B cell (primary cell): ENCODE results near the gene DBP. TPM values are rescaled to one million over a fixed set of nuclear protein-coding genes. Genes with fewer than 3 reads are reported as not detected.

Source experiments
- ATAC-seq: fragments of 200-7000 bp; cut with Tn5 transposase; one replicate; pipeline ENCODE4 v1.10.0; 2021; ENCODE audit warnings: low read depth, mild to moderate bottlenecking, moderate number of reproducible peaks, moderate library complexity
- CTCF ChIA-PET: fragments of 350-600 bp; sonication (Branson Sonifier 250); formaldehyde crosslinking; loops from one replicate; lab custom pipeline; 2021; ENCODE audit warnings: antibody characterized with exemption, inconsistent platforms; lab: Charles Lee
- POLR2A ChIA-PET: fragments of 350-600 bp; sonication (Branson Sonifier 250); formaldehyde crosslinking; loops from one replicate; lab custom pipeline; 2021; ENCODE audit warnings: antibody characterized with exemption; lab: Charles Lee
- DNase-seq: peaks from one replicate; pipeline ENCODE4 v3.0.0; 2013
- H2AFZ ChIP-seq: 2 replicates; pipeline ENCODE4 v1.6.1; 2012; ENCODE audit warnings: mild to moderate bottlenecking, low read depth, low read length; ENCODE audit not compliant: insufficient read depth, poor library complexity, severe bottlenecking
- H3K27ac ChIP-seq, 2 donors: 1 replicate in 1 of 2; 2 replicates in 1 of 2; pipeline ENCODE4 v1.5.1; 2012 to 2013; ENCODE audit warnings: low read length in 2 of 2, mild to moderate bottlenecking in 2 of 2, moderate library complexity in 1 of 2
- H3K27me3 ChIP-seq, 4 experiments: fragments of 200-600 bp in 1 of 4; sonication (generic) in 1 of 4; replicated peaks in 1 of 4; 1 replicate in 2 of 4; 2 replicates in 2 of 4; pipeline versions ENCODE4 v1.6.1 to v1.7.0; 2013 to 2016; ENCODE audit warnings: low read length in 3 of 4, mild to moderate bottlenecking in 2 of 4, mixed read lengths in 1 of 4, moderate library complexity in 1 of 4; ENCODE audit not compliant: insufficient read depth in 4 of 4, control insufficient read depth in 3 of 4; ENCODE audit errors: control extremely low read depth in 1 of 4
- H3K36me3 ChIP-seq, 2 experiments: replicated peaks in 1 of 2; 1 replicate in 1 of 2; 2 replicates in 1 of 2; pipeline versions ENCODE4 v1.6.1 to v1.7.1; 2013; ENCODE audit warnings: low read length in 1 of 2; ENCODE audit not compliant: insufficient read depth in 2 of 2, control insufficient read depth in 1 of 2; ENCODE audit errors: control extremely low read depth in 1 of 2, extremely low read depth in 1 of 2
- H3K4me1 ChIP-seq, 2 donors: fragments of 200-600 bp in 1 of 2; sonication (generic) in 1 of 2; 1 replicate in 1 of 2; 2 replicates in 1 of 2; pipeline versions ENCODE4 v1.5.1 to v1.6.1; 2013 to 2017; ENCODE audit warnings: low read length in 2 of 2; ENCODE audit not compliant: control insufficient read depth in 2 of 2, insufficient read depth in 2 of 2
- H3K4me2 ChIP-seq: replicated peaks from 2 replicates; pipeline ENCODE3; 2012; ENCODE audit warnings: mild to moderate bottlenecking, low read depth, low read length; ENCODE audit not compliant: poor library complexity, severe bottlenecking
- H3K4me3 ChIP-seq, 5 experiments: fragments of 200-600 bp in 1 of 5; sonication (generic) in 1 of 5; 1 replicate in 3 of 5; 2 replicates in 2 of 5; pipeline versions ENCODE4 v1.5.1 to v1.7.0; 2011 to 2016; ENCODE audit warnings: low read length in 4 of 5, mild to moderate bottlenecking in 4 of 5, low read depth in 2 of 5, control low read depth in 1 of 5, moderate library complexity in 1 of 5; ENCODE audit not compliant: insufficient read depth in 1 of 5; ENCODE audit errors: control extremely low read depth in 1 of 5, extremely low read depth in 1 of 5
- H3K79me2 ChIP-seq: fragments of 200-600 bp; sonication (generic); one replicate; pipeline ENCODE4 v1.6.0; 2016; ENCODE audit warnings: low read length; ENCODE audit not compliant: control insufficient read depth, insufficient read depth
- H3K9ac ChIP-seq: fragments of 200-600 bp; sonication (generic); 2 replicates; pipeline ENCODE4 v1.6.1; 2017; ENCODE audit warnings: mild to moderate bottlenecking, low read length, moderate library complexity
- H3K9me3 ChIP-seq, 3 donors: one replicate each; pipeline versions ENCODE4 v1.6.1 to v1.7.1; 2013; ENCODE audit warnings: low read length in 2 of 3; ENCODE audit not compliant: control insufficient read depth in 2 of 3, insufficient read depth in 1 of 3; ENCODE audit errors: control extremely low read depth in 1 of 3
- H4K20me1 ChIP-seq: 2 replicates; pipeline ENCODE4 v1.6.0; 2012; ENCODE audit warnings: mild to moderate bottlenecking, low read length; ENCODE audit not compliant: insufficient read depth, control insufficient read depth, poor library complexity, severe bottlenecking
- H3K27ac Mint-ChIP-seq: one replicate; pipeline ENCODE4 v1.8.0; 2021; ENCODE audit warnings: mixed read lengths
- H3K27me3 Mint-ChIP-seq: one replicate; pipeline ENCODE4 v1.8.0; 2021; ENCODE audit warnings: mixed read lengths
- H3K4me1 Mint-ChIP-seq: one replicate; pipeline ENCODE4 v1.8.0; 2021; ENCODE audit warnings: mixed read lengths
- H3K4me3 Mint-ChIP-seq: one replicate; pipeline ENCODE4 v1.8.0; 2021; ENCODE audit warnings: mixed read lengths
- H3K9me3 Mint-ChIP-seq: one replicate; pipeline ENCODE4 v1.8.0; 2022; ENCODE audit warnings: mixed read lengths; ENCODE audit not compliant: insufficient read depth
- CTCF ChIP-seq: fragments of 200-600 bp; IDR thresholded peaks from one replicate; pipeline ENCODE4 v1.8.0; 2022; ENCODE audit warnings: antibody characterized with exemption, mild to moderate bottlenecking
- EZH2 ChIP-seq: IDR thresholded peaks from 2 replicates; pipeline ENCODE4 v1.6.1; 2012; ENCODE audit warnings: borderline replicate concordance, low read depth, mild to moderate bottlenecking, moderate library complexity, low read length; ENCODE audit not compliant: insufficient read depth, poor library complexity, severe bottlenecking
- WGBS: methylation state at CpG from one replicate; pipeline ENCODE4 v1.1.5; 2013; ENCODE audit warnings: missing lambda C conversion rate; ENCODE audit not compliant: insufficient coverage; 5-methylcytosine and 5-hydroxymethylcytosine counted together
- intact Hi-C: fragments of 100-400 bp; cut with micrococcal nuclease; formaldehyde crosslinking; loops from one replicate; pipeline ENCODE4 v1.10.0; 2022
- polyA plus RNA-seq: library from polyadenylated mRNA; depleted of rRNA; stranded (reverse); fragments of >200 nt; gene quantifications from 2 replicates; pipeline ENCODE4 v1.2.3, GENCODE V29; 2012
- total RNA-seq, 2 donors: library from RNA; stranded (reverse); fragments of 120-200 nt in 1 of 2; gene quantifications; 1 replicate in 1 of 2; 2 replicates in 1 of 2; pipeline versions ENCODE4 v1.2.3 to v1.2.4, GENCODE V29; 2013 to 2022

Gene DBP
- total and polyA plus RNA-seq, 2 donors (not counting 1 experiment from before 2014, with no cell fraction given): 23.5 to 33.0 TPM

DNA sequence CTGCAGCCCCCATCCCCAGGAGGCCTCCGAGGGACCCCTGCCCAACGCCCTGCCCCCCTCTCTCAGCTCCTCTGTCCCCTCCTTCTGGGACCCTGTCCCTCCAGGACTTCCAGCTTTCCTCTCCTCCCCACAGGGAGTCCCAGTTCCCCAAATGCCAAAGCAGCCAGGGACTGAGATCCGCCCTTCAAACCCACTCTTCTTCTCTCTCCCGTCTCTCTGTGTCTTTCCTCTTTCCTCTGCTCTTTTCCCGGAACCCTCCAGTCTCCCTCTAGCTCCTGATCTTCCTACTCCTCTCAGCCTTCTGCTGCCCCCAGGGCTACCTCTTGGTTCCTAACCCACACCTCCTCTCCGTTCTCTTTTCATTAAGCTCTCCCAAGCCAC lies 8.4 kb upstream of the DBP start:
- ChIA-PET POLR2A (interaction anchor here (0.6 to 2.4 kb wide), 14 partner anchors 8 to 1198 kb away, joined by 3 to 22 read pairs (median 5); partner anchors contain the start of genes DBP, GYS1, RPL18 and RUVBL2), CTCF (interaction anchor here (0.6 to 3.5 kb wide), 23 partner anchors 9 to 325 kb away, joined by 3 to 51 read pairs (median 5); partner anchors contain the start of genes DBP, HSD17B14, RPL18 and SPHK2)
- Histone ChIP-seq H2AFZ (peak overlapping the region; percentile 97), H3K27ac (peak overlapping the region; percentile 74 to 80), H3K79me2 (peaks cover 45% of the 10 kb centered on the region), H3K9ac (peak overlapping the region; percentile 87), H3K4me3 (peak overlapping the region; percentile 52 to 95 (median 75)), H3K4me2 (peak overlapping the region; percentile 99), H4K20me1 (no peaks in the 10 kb centered on the region), H3K27me3 (no peaks in the 10 kb centered on the region), H3K4me1 (peaks cover 23 to 45% of the 10 kb centered on the region in 2 donors), H3K9me3 (peaks cover 0 to 8% (median 0%) of the 10 kb centered on the region in 3 donors), H3K36me3 (no peaks in the 10 kb centered on the region)
- DNase-seq: no peak
- peak overlapping the region; percentile 98 for H3K27ac Mint-ChIP-seq
- ATAC-seq: no peak
- no peaks in the 10 kb centered on the region for H3K27me3 Mint-ChIP-seq
- WGBS: under 1% methylated on average over 6 of the region's 6 CpGs
- intact Hi-C loops: no loop called here
- peak overlapping the region; percentile 96 for H3K4me3 Mint-ChIP-seq
- TF ChIP-seq CTCF (no peak), EZH2 (no peak)
- no peaks in the 10 kb centered on the region for H3K9me3 Mint-ChIP-seq
- H3K4me1 Mint-ChIP-seq: peaks cover 49% of the 10 kb centered on the region
